PC-3 (cell line): ENCODE results near the gene PRR5.

Experiments used
- CTCF ChIP-seq: fragments of 300-600 bp; sonication (generic); conservative IDR thresholded peaks from 2 replicates; pipeline ENCODE4 v1.5.1; 2017; ENCODE audit warnings: antibody characterized with exemption, low read depth, mild to moderate bottlenecking, low read length
- EZH2phosphoT487 ChIP-seq: fragments of 300-600 bp; sonication (generic); IDR thresholded peaks from 2 replicates; pipeline ENCODE4 v1.6.1; 2018; ENCODE audit warnings: mild to moderate bottlenecking, antibody characterized with exemption, low read length, borderline replicate concordance

- no peak for TF ChIP-seq CTCF
- no peak for TF ChIP-seq EZH2phosphoT487
Observed at GRCh38 chr22:44721213-44721612, 19.2 kb downstream of the PRR5 start.
